T-helper 1 cell treated with Interleukin-12 subunit alpha and Interleukin-12 subunit beta and Interleukin-4 antibody, amounts not matched to agents 30 μg/mL and 1 μg/mL, for 36 hours (primary cell): ENCODE measurements around the gene SPINK6.

Source experiments
- H3K27ac Mint-ChIP-seq: one replicate; pipeline ENCODE4 v1.8.0; 2021; ENCODE audit warnings: mild to moderate bottlenecking, mixed read lengths
- H3K27me3 Mint-ChIP-seq: one replicate; pipeline ENCODE4 v1.8.0; 2021; ENCODE audit warnings: low read depth, mixed read lengths
- H3K36me3 Mint-ChIP-seq: one replicate; pipeline ENCODE4 v1.8.0; 2021; ENCODE audit warnings: low read depth, mixed read lengths
- H3K4me1 Mint-ChIP-seq: one replicate; pipeline ENCODE4 v1.8.0; 2021; ENCODE audit warnings: low read depth, mixed read lengths
- H3K4me3 Mint-ChIP-seq: one replicate; pipeline ENCODE4 v1.8.0; 2021; ENCODE audit warnings: mild to moderate bottlenecking, moderate library complexity, mixed read lengths
- H3K9me3 Mint-ChIP-seq: one replicate; pipeline ENCODE4 v1.8.0; 2021; ENCODE audit warnings: mixed read lengths

SPINK6 gene

GRCh38 chr5:148202531-148203203 lies at the start of gene SPINK6:
TSS of gene SPINK6 (plus strand) at chr5:148203042. CDS start at chr5:148203097, 55 bp downstream.
- Mint-ChIP-seq H3K36me3 (no peaks in the 10 kb centered on the region), H3K4me3 (no peak within 1 kb of the TSS), H3K9me3 (no peaks in the 10 kb centered on the region), H3K4me1 (peaks cover 2% of the 10 kb centered on the region), H3K27me3 (peaks cover 15% of the 10 kb centered on the region), H3K27ac (no peak within 1 kb of the TSS)

GRCh38 chr5:148156609-148157008 lies 46.2 kb upstream of the SPINK6 start:
- no peak overlapping the region for H3K4me3 Mint-ChIP-seq
- no peaks in the 10 kb centered on the region for H3K9me3 Mint-ChIP-seq

GRCh38 chr5:148162038-148162437 lies 40.8 kb upstream of the SPINK6 start:
- no peaks in the 10 kb centered on the region for H3K36me3 Mint-ChIP-seq
- no peak overlapping the region for H3K4me3 Mint-ChIP-seq
- no peaks in the 10 kb centered on the region for H3K4me1 Mint-ChIP-seq
- H3K9me3 Mint-ChIP-seq: no peaks in the 10 kb centered on the region
- H3K27ac Mint-ChIP-seq: no peak overlapping the region
- peaks cover 5% of the 10 kb centered on the region for H3K27me3 Mint-ChIP-seq

More at GRCh38 chr5:148156609-148157008, 46.2 kb upstream of the SPINK6 start:
- H3K27me3 Mint-ChIP-seq: no peaks in the 10 kb centered on the region
- no peak overlapping the region for H3K27ac Mint-ChIP-seq
- H3K4me1 Mint-ChIP-seq: no peaks in the 10 kb centered on the region
- no peaks in the 10 kb centered on the region for H3K36me3 Mint-ChIP-seq

GRCh38 chr5:148163345-148163744 lies 39.5 kb upstream of the SPINK6 start:
- H3K27ac Mint-ChIP-seq: no peak overlapping the region
- H3K36me3 Mint-ChIP-seq: no peaks in the 10 kb centered on the region
- H3K4me1 Mint-ChIP-seq: no peaks in the 10 kb centered on the region
- no peaks in the 10 kb centered on the region for H3K9me3 Mint-ChIP-seq
- no peak overlapping the region for H3K4me3 Mint-ChIP-seq
- H3K27me3 Mint-ChIP-seq: peaks cover 8% of the 10 kb centered on the region

GRCh38 chr5:148166550-148167283 lies 36.1 kb upstream of the SPINK6 start:
- Mint-ChIP-seq H3K36me3 (no peaks in the 10 kb centered on the region), H3K9me3 (no peaks in the 10 kb centered on the region), H3K27me3 (peaks cover 13% of the 10 kb centered on the region), H3K4me1 (no peaks in the 10 kb centered on the region), H3K4me3 (no peak overlapping the region), H3K27ac (no peak overlapping the region)

GRCh38 chr5:148168246-148168645 lies 34.6 kb upstream of the SPINK6 start, which contains the start of gene SPINK14:
TSS of gene SPINK14 (plus strand) at chr5:148168546. CDS start at chr5:148169733, 1,187 bp downstream.
- peaks cover 18% of the 10 kb centered on the region for H3K27me3 Mint-ChIP-seq
- no peaks in the 10 kb centered on the region for H3K4me1 Mint-ChIP-seq
- no peak within 1 kb of the TSS for H3K4me3 Mint-ChIP-seq
- H3K9me3 Mint-ChIP-seq: no peaks in the 10 kb centered on the region
- no peaks in the 10 kb centered on the region for H3K36me3 Mint-ChIP-seq
- no peak within 1 kb of the TSS for H3K27ac Mint-ChIP-seq

GRCh38 chr5:148172377-148172776 lies 30.5 kb upstream of the SPINK6 start:
- Mint-ChIP-seq H3K9me3 (no peaks in the 10 kb centered on the region), H3K36me3 (no peaks in the 10 kb centered on the region), H3K4me3 (no peak overlapping the region), H3K27me3 (peaks cover 24% of the 10 kb centered on the region), H3K4me1 (no peaks in the 10 kb centered on the region), H3K27ac (no peak overlapping the region)

GRCh38 chr5:148176480-148176879 lies 26.4 kb upstream of the SPINK6 start:
- H3K4me1 Mint-ChIP-seq: no peaks in the 10 kb centered on the region
- no peak overlapping the region for H3K27ac Mint-ChIP-seq
- peaks cover 20% of the 10 kb centered on the region for H3K27me3 Mint-ChIP-seq
- H3K36me3 Mint-ChIP-seq: no peaks in the 10 kb centered on the region
- no peaks in the 10 kb centered on the region for H3K9me3 Mint-ChIP-seq
- no peak overlapping the region for H3K4me3 Mint-ChIP-seq

GRCh38 chr5:148177207-148177606 lies 25.6 kb upstream of the SPINK6 start:
- no peak overlapping the region for H3K4me3 Mint-ChIP-seq
- H3K27ac Mint-ChIP-seq: no peak overlapping the region
- H3K4me1 Mint-ChIP-seq: no peaks in the 10 kb centered on the region
- no peaks in the 10 kb centered on the region for H3K9me3 Mint-ChIP-seq
- H3K27me3 Mint-ChIP-seq: peaks cover 20% of the 10 kb centered on the region
- H3K36me3 Mint-ChIP-seq: no peaks in the 10 kb centered on the region

- Mint-ChIP-seq H3K27ac (no peak overlapping the region), H3K4me3 (no peak overlapping the region), H3K9me3 (no peaks in the 10 kb centered on the region), H3K27me3 (peaks cover 16% of the 10 kb centered on the region), H3K4me1 (no peaks in the 10 kb centered on the region), H3K36me3 (no peaks in the 10 kb centered on the region)
Observed at GRCh38 chr5:148179234-148179824, 23.5 kb upstream of the SPINK6 start.

- peak overlapping the region; percentile 59 for H3K27ac Mint-ChIP-seq
- peaks cover 4% of the 10 kb centered on the region for H3K36me3 Mint-ChIP-seq
- no peaks in the 10 kb centered on the region for H3K9me3 Mint-ChIP-seq
- H3K4me3 Mint-ChIP-seq: no peak overlapping the region
- peaks cover 3% of the 10 kb centered on the region for H3K27me3 Mint-ChIP-seq
- peaks cover 8% of the 10 kb centered on the region for H3K4me1 Mint-ChIP-seq
Observed at GRCh38 chr5:148186248-148187003, 16.4 kb upstream of the SPINK6 start.

- Mint-ChIP-seq H3K36me3 (peaks cover 4% of the 10 kb centered on the region), H3K4me1 (peaks cover 6% of the 10 kb centered on the region), H3K9me3 (no peaks in the 10 kb centered on the region), H3K27ac (no peak overlapping the region), H3K27me3 (peaks cover 3% of the 10 kb centered on the region), H3K4me3 (no peak overlapping the region)
Observed at GRCh38 chr5:148191010-148191409, 11.8 kb upstream of the SPINK6 start.

- H3K27ac Mint-ChIP-seq: no peak overlapping the region
- H3K4me3 Mint-ChIP-seq: no peak overlapping the region
- peaks cover 6% of the 10 kb centered on the region for H3K27me3 Mint-ChIP-seq
- H3K9me3 Mint-ChIP-seq: no peaks in the 10 kb centered on the region
- no peaks in the 10 kb centered on the region for H3K36me3 Mint-ChIP-seq
- H3K4me1 Mint-ChIP-seq: no peaks in the 10 kb centered on the region
Observed at GRCh38 chr5:148193202-148193601, 9.6 kb upstream of the SPINK6 start.

- Mint-ChIP-seq H3K4me3 (no peak overlapping the region), H3K9me3 (no peaks in the 10 kb centered on the region), H3K4me1 (peaks cover 2% of the 10 kb centered on the region), H3K27me3 (peaks cover 15% of the 10 kb centered on the region), H3K27ac (no peak overlapping the region), H3K36me3 (no peaks in the 10 kb centered on the region)
Observed at GRCh38 chr5:148201151-148201550, 1.7 kb upstream of the SPINK6 start.
